K562 (cell line): ENCODE results near the gene FAM83F.

Experiments used
- DPF2 ChIP-seq: fragments of 450-650 bp; IDR thresholded peaks from 2 replicates; pipeline ENCODE4 v1.6.1; 2016
- EP300 ChIP-seq: IDR thresholded peaks from 2 replicates; pipeline ENCODE4 v1.6.1; 2012; ENCODE audit warnings: low read length, improper control_type of control experiment
- ESRRA ChIP-seq: fragments of 450-650 bp; IDR thresholded peaks from 2 replicates; pipeline ENCODE4 v1.6.1; 2014; ENCODE audit warnings: low read depth, mild to moderate bottlenecking, moderate library complexity, borderline replicate concordance
- IRF2 ChIP-seq: sonication (generic); formaldehyde crosslinking; IDR thresholded peaks from 2 replicates; pipeline ENCODE4 v1.8.1; 2022; ENCODE audit warnings: mild to moderate bottlenecking, missing genetic modification reagents
- NBN ChIP-seq: fragments of 450-650 bp; IDR thresholded peaks from 2 replicates; pipeline ENCODE4 v1.6.1; 2016; ENCODE audit warnings: low read depth, mild to moderate bottlenecking
- PML ChIP-seq: IDR thresholded peaks from 2 replicates; pipeline ENCODE4 v1.6.1; 2012; ENCODE audit warnings: low read length, inconsistent platforms
- POLR2A ChIP-seq: fragments of 450-650 bp; conservative IDR thresholded peaks from 2 replicates; pipeline ENCODE4 v1.6.1; 2016
- POLR2AphosphoS5 ChIP-seq: IDR thresholded peaks from 2 replicates; pipeline ENCODE4 v1.6.1; 2011; ENCODE audit warnings: mild to moderate bottlenecking, low read depth, low read length, moderate library complexity; ENCODE audit not compliant: control insufficient read depth, insufficient read depth
- TF ChIP-seq, protein P1 (sequence below), 2 experiments: IDR thresholded peaks; 2 replicates each; pipeline ENCODE4 v1.6.1; 2012; ENCODE audit warnings: improper control_type of control experiment in 2 of 2, low read depth in 2 of 2, low read length in 2 of 2, borderline replicate concordance in 1 of 2
- TF ChIP-seq, protein P2 (sequence below): fragments of 450-650 bp; IDR thresholded peaks from 2 replicates; pipeline ENCODE4 v1.6.1; 2016; ENCODE audit warnings: low read depth, mild to moderate bottlenecking, moderate library complexity
- TF ChIP-seq, protein P3 (sequence below): sonication (generic); formaldehyde crosslinking; IDR thresholded peaks from 2 replicates; pipeline ENCODE4 v1.8.0; 2022; ENCODE audit warnings: mild to moderate bottlenecking, missing genetic modification reagents, borderline replicate concordance

DNA sequence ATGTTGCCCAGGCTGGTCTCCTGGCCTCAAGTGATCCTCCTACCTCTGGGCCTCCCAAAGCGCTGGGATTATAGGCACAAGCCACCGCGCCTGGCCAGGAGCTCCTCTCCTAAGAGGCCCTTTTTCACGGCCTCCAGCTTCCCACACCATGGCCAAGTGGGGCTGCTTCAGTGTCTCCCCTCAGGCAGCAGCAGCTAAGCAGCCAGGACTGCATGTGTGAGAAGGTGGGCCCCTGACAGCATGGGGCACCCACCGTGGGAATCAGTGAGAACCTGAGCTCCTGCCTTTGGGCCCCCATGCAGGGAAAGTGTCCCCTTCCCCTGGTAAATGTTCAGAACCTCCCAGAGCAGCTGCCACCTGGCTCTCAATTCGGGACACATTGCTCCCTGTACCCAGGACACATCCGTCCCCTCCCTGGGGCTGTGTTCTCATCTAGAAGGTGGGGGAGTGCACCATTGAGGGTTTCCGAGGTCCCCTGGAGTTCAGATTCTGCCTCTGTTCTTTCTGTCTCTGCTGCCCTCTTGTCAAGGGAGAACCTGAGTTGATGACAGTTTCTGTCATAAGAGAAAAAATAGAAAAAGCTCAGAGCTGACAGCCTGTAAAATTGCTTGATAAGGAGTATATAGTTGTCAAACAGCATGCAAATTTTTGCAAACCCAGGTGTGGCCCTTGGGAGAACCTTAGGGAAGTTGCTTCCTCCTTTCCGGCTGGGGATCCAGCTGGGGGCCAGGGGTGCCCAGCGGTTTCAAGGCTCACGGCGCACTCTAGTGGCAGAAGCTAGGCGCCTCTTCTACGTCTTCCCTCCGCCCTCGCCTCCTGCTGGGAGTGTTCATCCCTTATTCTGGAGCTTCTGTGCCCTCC is 29.7 kb downstream of the FAM83F start:
- TF ChIP-seq DPF2 = no peak
- no peak for TF ChIP-seq PML
- TF ChIP-seq, protein P1, sequence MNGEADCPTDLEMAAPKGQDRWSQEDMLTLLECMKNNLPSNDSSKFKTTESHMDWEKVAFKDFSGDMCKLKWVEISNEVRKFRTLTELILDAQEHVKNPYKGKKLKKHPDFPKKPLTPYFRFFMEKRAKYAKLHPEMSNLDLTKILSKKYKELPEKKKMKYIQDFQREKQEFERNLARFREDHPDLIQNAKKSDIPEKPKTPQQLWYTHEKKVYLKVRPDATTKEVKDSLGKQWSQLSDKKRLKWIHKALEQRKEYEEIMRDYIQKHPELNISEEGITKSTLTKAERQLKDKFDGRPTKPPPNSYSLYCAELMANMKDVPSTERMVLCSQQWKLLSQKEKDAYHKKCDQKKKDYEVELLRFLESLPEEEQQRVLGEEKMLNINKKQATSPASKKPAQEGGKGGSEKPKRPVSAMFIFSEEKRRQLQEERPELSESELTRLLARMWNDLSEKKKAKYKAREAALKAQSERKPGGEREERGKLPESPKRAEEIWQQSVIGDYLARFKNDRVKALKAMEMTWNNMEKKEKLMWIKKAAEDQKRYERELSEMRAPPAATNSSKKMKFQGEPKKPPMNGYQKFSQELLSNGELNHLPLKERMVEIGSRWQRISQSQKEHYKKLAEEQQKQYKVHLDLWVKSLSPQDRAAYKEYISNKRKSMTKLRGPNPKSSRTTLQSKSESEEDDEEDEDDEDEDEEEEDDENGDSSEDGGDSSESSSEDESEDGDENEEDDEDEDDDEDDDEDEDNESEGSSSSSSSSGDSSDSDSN (IDR thresholded peaks at IDR 0.05; ENCODE audit: borderline replicate concordance in 1 of 2, low read depth in 2 of 2, low read length in 2 of 2) = no peak
- TF ChIP-seq, protein P2, sequence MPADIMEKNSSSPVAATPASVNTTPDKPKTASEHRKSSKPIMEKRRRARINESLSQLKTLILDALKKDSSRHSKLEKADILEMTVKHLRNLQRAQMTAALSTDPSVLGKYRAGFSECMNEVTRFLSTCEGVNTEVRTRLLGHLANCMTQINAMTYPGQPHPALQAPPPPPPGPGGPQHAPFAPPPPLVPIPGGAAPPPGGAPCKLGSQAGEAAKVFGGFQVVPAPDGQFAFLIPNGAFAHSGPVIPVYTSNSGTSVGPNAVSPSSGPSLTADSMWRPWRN = no peak
- no peak for TF ChIP-seq POLR2AphosphoS5
- no peak for TF ChIP-seq POLR2A
- TF ChIP-seq EP300 = no peak
- TF ChIP-seq ESRRA = peak; percentile 15; the same call in 1 of the 2 replicates
- TF ChIP-seq, protein P3, sequence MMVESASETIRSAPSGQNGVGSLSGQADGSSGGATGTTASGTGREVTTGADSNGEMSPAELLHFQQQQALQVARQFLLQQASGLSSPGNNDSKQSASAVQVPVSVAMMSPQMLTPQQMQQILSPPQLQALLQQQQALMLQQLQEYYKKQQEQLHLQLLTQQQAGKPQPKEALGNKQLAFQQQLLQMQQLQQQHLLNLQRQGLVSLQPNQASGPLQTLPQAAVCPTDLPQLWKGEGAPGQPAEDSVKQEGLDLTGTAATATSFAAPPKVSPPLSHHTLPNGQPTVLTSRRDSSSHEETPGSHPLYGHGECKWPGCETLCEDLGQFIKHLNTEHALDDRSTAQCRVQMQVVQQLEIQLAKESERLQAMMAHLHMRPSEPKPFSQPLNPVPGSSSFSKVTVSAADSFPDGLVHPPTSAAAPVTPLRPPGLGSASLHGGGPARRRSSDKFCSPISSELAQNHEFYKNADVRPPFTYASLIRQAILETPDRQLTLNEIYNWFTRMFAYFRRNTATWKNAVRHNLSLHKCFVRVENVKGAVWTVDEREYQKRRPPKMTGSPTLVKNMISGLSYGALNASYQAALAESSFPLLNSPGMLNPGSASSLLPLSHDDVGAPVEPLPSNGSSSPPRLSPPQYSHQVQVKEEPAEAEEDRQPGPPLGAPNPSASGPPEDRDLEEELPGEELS = no peak
- no peak for TF ChIP-seq IRF2 (CRISPR knock-in tag)
- no peak for TF ChIP-seq NBN
